Right renal pelvis (tissue), 4 donors: ENCODE results near the gene FABP2. TPM values are rescaled to one million over a fixed set of nuclear protein-coding genes. Genes with fewer than 3 reads are reported as not detected.
"Not testable (repeated sequence)": the region's sequence is repeated elsewhere in the genome, so short reads cannot be mapped to it uniquely, and the experiment has no call there.

Source experiments
- DNase-seq, 4 donors: peaks; one replicate each; pipeline ENCODE4 v3.0.0-alpha.2; 2013; ENCODE audit warnings: low read depth in 4 of 4, low spot score in 3 of 4, missing footprints in 1 of 4
- polyA plus RNA-seq, 4 donors: library from polyadenylated mRNA; unstranded; fragments of 120-200 nt; gene quantifications; one replicate each; pipeline ENCODE4 v1.2.1, GENCODE V29; 2013; ENCODE audit not compliant: insufficient read length in 4 of 4

The FABP2 gene
- polyA plus RNA-seq, 4 donors, result 1.1 to 1.6 (median 1.2) TPM; not detected in 1

GRCh38 chr4:119314356-119314755 is 7.6 kb downstream of the FABP2 start:
- peak in 2 of 4 donors; percentile 31 to 34 for DNase-seq

GRCh38 chr4:119313237-119313636 is 8.7 kb downstream of the FABP2 start:
- no peak for DNase-seq

GRCh38 chr4:119310826-119311225 is 11.1 kb downstream of the FABP2 start:
- DNase-seq, result no peak

GRCh38 chr4:119307606-119308005 is 14.3 kb downstream of the FABP2 start:
- DNase-seq, result no peak

- no peak for DNase-seq
These were observed 17.5 kb downstream of the FABP2 start for GRCh38 chr4:119304431-119304830.

- DNase-seq, result no peak
These were observed 18.2 kb downstream of the FABP2 start for GRCh38 chr4:119303587-119304305.

GRCh38 chr4:119302073-119302832 is 19.7 kb downstream of the FABP2 start:
- no peak for DNase-seq

GRCh38 chr4:119300101-119300978 is 21.6 kb downstream of the FABP2 start:
- peak; percentile 82 to 89 (median 84) for DNase-seq

- no peak for DNase-seq
These were observed 22.2 kb downstream of the FABP2 start for GRCh38 chr4:119299741-119300100.

- DNase-seq, result no peak
These were observed 22.7 kb downstream of the FABP2 start for GRCh38 chr4:119299260-119299671.

GRCh38 chr4:119297795-119298194 is 24.1 kb downstream of the FABP2 start:
- no peak for DNase-seq

GRCh38 chr4:119296356-119296755 is 25.6 kb downstream of the FABP2 start:
- DNase-seq, result no peak

GRCh38 chr4:119290598-119290997 is 31.3 kb downstream of the FABP2 start:
- no peak for DNase-seq

GRCh38 chr4:119289313-119289712 is 32.6 kb downstream of the FABP2 start:
- no peak for DNase-seq

- peak in 1 of 4 donors; percentile 15 for DNase-seq
These were observed 35.4 kb downstream of the FABP2 start for GRCh38 chr4:119286377-119287002.

- no peak for DNase-seq
These were observed 36.8 kb downstream of the FABP2 start for GRCh38 chr4:119284876-119285780.

GRCh38 chr4:119281393-119281792 is 40.5 kb downstream of the FABP2 start:
- DNase-seq, result no peak

GRCh38 chr4:119279945-119280344 is 42.0 kb downstream of the FABP2 start:
- DNase-seq, result not testable (repeated sequence)

- not testable (repeated sequence) for DNase-seq
These were observed 42.4 kb downstream of the FABP2 start for GRCh38 chr4:119279541-119279940.
